Esophagus squamous epithelium (tissue), 5 donors: ENCODE data around the gene SNCAIP. TPM values are rescaled to one million over a fixed set of nuclear protein-coding genes. Genes with fewer than 3 reads are reported as not detected.

Source experiments
- DNase-seq: peaks from one replicate; lab custom pipeline; 2025; lab: John Stamatoyannopoulos, UW
- H3K27ac ChIP-seq, 4 donors: fragments of 200-600 bp; sonication (generic); one replicate each; pipeline ENCODE4 v1.5.1; 2016 to 2019; ENCODE audit warnings: mild to moderate bottlenecking in 1 of 4
- H3K27me3 ChIP-seq, 4 donors: fragments of 200-600 bp; sonication (generic); 1 replicate in 3 of 4; 2 replicates in 1 of 4; pipeline versions ENCODE4 v1.5.1 to v1.6.0; 2017 to 2021; ENCODE audit warnings: antibody characterized with exemption in 1 of 4
- H3K36me3 ChIP-seq, 3 donors: fragments of 200-600 bp; sonication (generic); one replicate each; pipeline ENCODE4 v1.5.1; 2016 to 2019
- H3K4me1 ChIP-seq, 3 donors: fragments of 200-600 bp; sonication (generic); one replicate each; pipeline ENCODE4 v1.5.1; 2017 to 2019
- H3K4me3 ChIP-seq, 4 donors: fragments of 200-600 bp; sonication (generic); 1 replicate in 3 of 4; 2 replicates in 1 of 4; pipeline ENCODE4 v1.5.1; 2016 to 2019; ENCODE audit warnings: mild to moderate bottlenecking in 2 of 4, moderate library complexity in 1 of 4
- H3K9me3 ChIP-seq, 3 donors: fragments of 200-600 bp; sonication (generic); one replicate each; pipeline ENCODE4 v1.5.1; 2016 to 2019
- CTCF ChIP-seq, 6 experiments: fragments of 450-650 bp in 4 of 6; fragments of 200-600 bp in 2 of 6; sonication (generic) in 2 of 6; IDR thresholded peaks; one replicate each; pipeline ENCODE4 v1.5.1; 2016 to 2019; ENCODE audit warnings: antibody characterized with exemption in 6 of 6, mild to moderate bottlenecking in 4 of 6, moderate library complexity in 4 of 6
- POLR2A ChIP-seq, 4 donors: fragments of 450-650 bp; IDR thresholded peaks; one replicate each; pipeline ENCODE4 v1.6.1; 2017; ENCODE audit warnings: antibody characterized with exemption in 4 of 4, mild to moderate bottlenecking in 4 of 4, moderate library complexity in 3 of 4
- WGBS, 2 donors: methylation state at CpG; one replicate each; pipeline ENCODE4 v1.1.5; 2018; 5-methylcytosine and 5-hydroxymethylcytosine counted together
- intact Hi-C: fragments of 100-400 bp; cut with DNase I; formaldehyde crosslinking; loops from one replicate; pipeline ENCODE4 v1.15.0; 2022
- total RNA-seq, 4 donors: library from RNA; depleted of rRNA; stranded (reverse); fragments of >200 nt; gene quantifications; one replicate each; pipeline ENCODE4 v1.1.0, GENCODE V29; 2016
- donor health status: DM: yes; HTN: yes; CAD: no.

The SNCAIP gene
- total RNA-seq, 4 donors from 2014 or later: 0.48 to 3.3 (median 2.3) TPM

- no peak for DNase-seq
- Histone ChIP-seq H3K9me3 (no peaks in the 10 kb centered on the region), H3K4me1 (no peaks in the 10 kb centered on the region), H3K4me3 (no peak overlapping the region), H3K27me3 (no peaks in the 10 kb centered on the region), H3K27ac (no peak overlapping the region), H3K36me3 (no peaks in the 10 kb centered on the region)
- 89% methylated on average over 5 of the region's 5 CpGs for WGBS, 2 donors
- intact Hi-C loops: no loop called here
- TF ChIP-seq CTCF (IDR thresholded peaks at IDR 0.05) (no peak), POLR2A (IDR thresholded peaks at IDR 0.05) (no peak)
These were observed 20.8 kb downstream of the SNCAIP start for GRCh38 chr5:122332599-122333555.

- Histone ChIP-seq H3K36me3 (no peaks in the 10 kb centered on the region), H3K4me1 (no peaks in the 10 kb centered on the region), H3K4me3 (no peak overlapping the region), H3K27ac (no peak overlapping the region), H3K9me3 (no peaks in the 10 kb centered on the region), H3K27me3 (no peaks in the 10 kb centered on the region)
- TF ChIP-seq POLR2A (IDR thresholded peaks at IDR 0.05) (no peak), CTCF (IDR thresholded peaks at IDR 0.05) (no peak)
- 83 to 91% methylated on average over 4 of the region's 4 CpGs for WGBS, 2 donors
- intact Hi-C loops: no loop called here
- DNase-seq: no peak
These were observed 21.5 kb downstream of the SNCAIP start for GRCh38 chr5:122333564-122333963.

GRCh38 chr5:122339591-122339990, 27.6 kb downstream of the SNCAIP start:
- 83% methylated on average over 5 of the region's 5 CpGs for WGBS, 2 donors
- TF ChIP-seq CTCF (IDR thresholded peaks at IDR 0.05) (no peak), POLR2A (IDR thresholded peaks at IDR 0.05) (no peak)
- H3K4me1 ChIP-seq: no peaks in the 10 kb centered on the region
- no peak overlapping the region for H3K4me3 ChIP-seq
- intact Hi-C loops: no loop called here
- no peaks in the 10 kb centered on the region for H3K9me3 ChIP-seq
- no peak overlapping the region for H3K27ac ChIP-seq
- no peak for DNase-seq
- H3K36me3 ChIP-seq: no peaks in the 10 kb centered on the region
- H3K27me3 ChIP-seq: no peaks in the 10 kb centered on the region

- Histone ChIP-seq H3K36me3 (no peaks in the 10 kb centered on the region), H3K4me3 (no peak overlapping the region), H3K27me3 (no peaks in the 10 kb centered on the region), H3K9me3 (no peaks in the 10 kb centered on the region), H3K4me1 (no peaks in the 10 kb centered on the region), H3K27ac (no peak overlapping the region)
- 63 to 77% methylated on average over 3 of the region's 3 CpGs for WGBS, 2 donors
- intact Hi-C loops: no loop called here
- TF ChIP-seq POLR2A (IDR thresholded peaks at IDR 0.05) (no peak), CTCF (IDR thresholded peaks at IDR 0.05) (no peak)
- no peak for DNase-seq
These were observed 29.1 kb downstream of the SNCAIP start for GRCh38 chr5:122341087-122341486.

- Histone ChIP-seq H3K27me3 (no peaks in the 10 kb centered on the region), H3K4me3 (no peak overlapping the region), H3K36me3 (no peaks in the 10 kb centered on the region), H3K4me1 (no peaks in the 10 kb centered on the region), H3K27ac (no peak overlapping the region), H3K9me3 (no peaks in the 10 kb centered on the region)
- TF ChIP-seq POLR2A (IDR thresholded peaks at IDR 0.05) (no peak), CTCF (IDR thresholded peaks at IDR 0.05) (no peak)
- intact Hi-C loops: no loop called here
- 76 to 90% methylated on average over 4 of the region's 4 CpGs for WGBS, 2 donors
- no peak for DNase-seq
These were observed 30.2 kb downstream of the SNCAIP start for GRCh38 chr5:122342256-122342655.
